Activated CD4-positive, alpha-beta T cell treated with anti-CD3 and anti-CD28 coated beads, Interleukin-2, amount 10 ng/mL, durations not matched to agents 7 days and 5 days (primary cell): ENCODE results near the gene EEF1AKMT3. TPM values are rescaled to one million over a fixed set of nuclear protein-coding genes. Genes with fewer than 3 reads are reported as not detected.
A peak's percentile ranks its signal among the peaks of the same experiment; 100 is the strongest.

Source experiments
- CTCF ChIA-PET: fragments of 350-600 bp; sonication (Branson Sonifier 250); formaldehyde crosslinking; loops from one replicate; lab custom pipeline; 2021; ENCODE audit warnings: antibody characterized with exemption; lab: Charles Lee
- POLR2A ChIA-PET: fragments of 350-600 bp; sonication (Branson Sonifier 250); formaldehyde crosslinking; loops from one replicate; lab custom pipeline; 2021; ENCODE audit warnings: antibody characterized with exemption; lab: Charles Lee
- DNase-seq: peaks from one replicate; pipeline ENCODE4 v3.0.0-alpha.2; 2020
- H3K27ac Mint-ChIP-seq: one replicate; pipeline ENCODE4 v1.8.0; 2021; ENCODE audit warnings: mild to moderate bottlenecking, moderate library complexity, mixed read lengths
- H3K27me3 Mint-ChIP-seq: one replicate; pipeline ENCODE4 v1.8.0; 2021; ENCODE audit warnings: mixed read lengths
- H3K36me3 Mint-ChIP-seq: one replicate; pipeline ENCODE4 v1.8.0; 2021; ENCODE audit warnings: low read depth, mixed read lengths
- H3K4me1 Mint-ChIP-seq: one replicate; pipeline ENCODE4 v1.8.0; 2021; ENCODE audit warnings: mixed read lengths
- H3K4me3 Mint-ChIP-seq: one replicate; pipeline ENCODE4 v1.8.0; 2021; ENCODE audit warnings: mild to moderate bottlenecking, moderate library complexity, mixed read lengths
- H3K9me3 Mint-ChIP-seq: one replicate; pipeline ENCODE4 v1.8.0; 2021; ENCODE audit warnings: mixed read lengths
- total RNA-seq, 2 experiments: library from RNA; stranded (reverse); gene quantifications; one replicate each; pipeline ENCODE4 v1.2.3, GENCODE V29; 2021

Gene EEF1AKMT3
- total RNA-seq, 2 experiments from 2014 or later, result 2.8 to 3.0 TPM

GRCh38 chr12:57775563-57776246 is 3.3 kb downstream of the EEF1AKMT3 start:
- Mint-ChIP-seq H3K36me3 (peaks cover 9% of the 10 kb centered on the region), H3K27ac (no peak overlapping the region), H3K4me1 (peaks cover 31% of the 10 kb centered on the region), H3K27me3 (no peaks in the 10 kb centered on the region), H3K9me3 (no peaks in the 10 kb centered on the region), H3K4me3 (no peak overlapping the region)
- DNase-seq, result no peak
- ChIA-PET POLR2A (no interaction called here), CTCF (interaction anchor here (1.1 to 1.3 kb wide), 3 partner anchors 8 to 19 kb away, joined by 3 to 5 read pairs (median 3); partner anchors contain the start of gene CYP27B1)

- POLR2A ChIA-PET, result no interaction called here
- Mint-ChIP-seq H3K27ac (no peak overlapping the region), H3K36me3 (peaks cover 9% of the 10 kb centered on the region), H3K27me3 (no peaks in the 10 kb centered on the region), H3K4me3 (no peak overlapping the region), H3K9me3 (no peaks in the 10 kb centered on the region), H3K4me1 (peaks cover 33% of the 10 kb centered on the region)
- DNase-seq, result no peak
- CTCF ChIA-PET, result interaction anchor here (1.3 kb wide), 1 partner anchor 9 kb away, joined by 5 read pairs; the partner anchor contains the start of gene CYP27B1
Observed at GRCh38 chr12:57776247-57776587, 3.8 kb downstream of the EEF1AKMT3 start.

- no peak overlapping the region for H3K4me3 Mint-ChIP-seq
- H3K27me3 Mint-ChIP-seq, result no peaks in the 10 kb centered on the region
- H3K27ac Mint-ChIP-seq, result no peak overlapping the region
- DNase-seq, result no peak
- peaks cover 3% of the 10 kb centered on the region for H3K9me3 Mint-ChIP-seq
- CTCF ChIA-PET, result interaction anchor here (0.6 to 1.3 kb wide), 3 partner anchors 10 to 128 kb away, joined by 3 to 5 read pairs (median 4); partner anchors contain the start of gene CYP27B1
- peaks cover 37% of the 10 kb centered on the region for H3K4me1 Mint-ChIP-seq
- POLR2A ChIA-PET, result no interaction called here
- peaks cover 3% of the 10 kb centered on the region for H3K36me3 Mint-ChIP-seq
Observed at GRCh38 chr12:57777367-57777766, 5.0 kb downstream of the EEF1AKMT3 start.

- H3K36me3 Mint-ChIP-seq, result peaks cover 3% of the 10 kb centered on the region
- CTCF ChIA-PET, result interaction anchor here (0.7 to 1.0 kb wide), 3 partner anchors 9 to 128 kb away, joined by 3 to 4 read pairs (median 3); no protein-coding TSS in a partner anchor
- POLR2A ChIA-PET, result no interaction called here
- no peak overlapping the region for H3K4me3 Mint-ChIP-seq
- peaks cover 41% of the 10 kb centered on the region for H3K4me1 Mint-ChIP-seq
- peaks cover 3% of the 10 kb centered on the region for H3K9me3 Mint-ChIP-seq
- no peak overlapping the region for H3K27ac Mint-ChIP-seq
- no peak for DNase-seq
- H3K27me3 Mint-ChIP-seq, result no peaks in the 10 kb centered on the region
Observed at GRCh38 chr12:57777911-57778310, 5.5 kb downstream of the EEF1AKMT3 start.

GRCh38 chr12:57779736-57780135 is 7.3 kb downstream of the EEF1AKMT3 start:
- Mint-ChIP-seq H3K9me3 (peaks cover 3% of the 10 kb centered on the region), H3K27me3 (no peaks in the 10 kb centered on the region), H3K4me3 (no peak overlapping the region), H3K36me3 (peaks cover 5% of the 10 kb centered on the region), H3K4me1 (peaks cover 42% of the 10 kb centered on the region), H3K27ac (peak overlapping the region; percentile 7)
- ChIA-PET POLR2A (no interaction called here), CTCF (interaction anchor here (0.7 to 1.2 kb wide), 3 partner anchors 23 to 126 kb away, joined by 3 read pairs; no protein-coding TSS in a partner anchor)
- no peak for DNase-seq

- H3K36me3 Mint-ChIP-seq, result peaks cover 5% of the 10 kb centered on the region
- no peaks in the 10 kb centered on the region for H3K27me3 Mint-ChIP-seq
- peaks cover 42% of the 10 kb centered on the region for H3K4me1 Mint-ChIP-seq
- no peak for DNase-seq
- H3K27ac Mint-ChIP-seq, result peak overlapping the region; percentile 96
- peaks cover 3% of the 10 kb centered on the region for H3K9me3 Mint-ChIP-seq
- H3K4me3 Mint-ChIP-seq, result no peak overlapping the region
- CTCF ChIA-PET, result interaction anchor here (1.2 to 1.6 kb wide), 4 partner anchors 8 to 125 kb away, joined by 3 to 8 read pairs (median 3); partner anchors contain the start of genes EEF1AKMT3 and METTL1
- POLR2A ChIA-PET, result no interaction called here
Observed at GRCh38 chr12:57780284-57780897, 8.0 kb downstream of the EEF1AKMT3 start.

- no peaks in the 10 kb centered on the region for H3K27me3 Mint-ChIP-seq
- no peak overlapping the region for H3K4me3 Mint-ChIP-seq
- H3K9me3 Mint-ChIP-seq, result peaks cover 3% of the 10 kb centered on the region
- no peak for DNase-seq
- H3K36me3 Mint-ChIP-seq, result peaks cover 5% of the 10 kb centered on the region
- H3K4me1 Mint-ChIP-seq, result peaks cover 42% of the 10 kb centered on the region
- peak overlapping the region; percentile 96 for H3K27ac Mint-ChIP-seq
- ChIA-PET CTCF (interaction anchor here (0.9 to 2.5 kb wide), 6 partner anchors 9 to 124 kb away, joined by 3 to 9 read pairs (median 6); partner anchors contain the start of genes CYP27B1, EEF1AKMT3 and METTL1), POLR2A (no interaction called here)
Observed at GRCh38 chr12:57781244-57781643, 8.8 kb downstream of the EEF1AKMT3 start.

GRCh38 chr12:57781801-57782200 is 9.4 kb downstream of the EEF1AKMT3 start:
- ChIA-PET CTCF (interaction anchor here (0.9 to 2.5 kb wide), 6 partner anchors 10 to 124 kb away, joined by 3 to 9 read pairs (median 6); partner anchors contain the start of genes CYP27B1, EEF1AKMT3 and METTL1), POLR2A (no interaction called here)
- DNase-seq, result no peak
- Mint-ChIP-seq H3K9me3 (peaks cover 3% of the 10 kb centered on the region), H3K4me3 (no peak overlapping the region), H3K4me1 (peaks cover 42% of the 10 kb centered on the region), H3K27ac (peak overlapping the region; percentile 96), H3K36me3 (peaks cover 9% of the 10 kb centered on the region), H3K27me3 (no peaks in the 10 kb centered on the region)

- Mint-ChIP-seq H3K4me1 (peaks cover 42% of the 10 kb centered on the region), H3K27me3 (no peaks in the 10 kb centered on the region), H3K4me3 (peak overlapping the region; percentile 99), H3K27ac (peak overlapping the region; percentile 96), H3K9me3 (peaks cover 3% of the 10 kb centered on the region), H3K36me3 (peaks cover 11% of the 10 kb centered on the region)
- CTCF ChIA-PET, result interaction anchor here (1.0 to 2.5 kb wide), 13 partner anchors 8 to 171 kb away, joined by 3 to 14 read pairs (median 6); partner anchors contain the start of genes AVIL, CYP27B1, EEF1AKMT3 and METTL1
- POLR2A ChIA-PET, result no interaction called here
- no peak for DNase-seq
Observed at GRCh38 chr12:57782243-57782607, 9.8 kb downstream of the EEF1AKMT3 start.

- ChIA-PET CTCF (interaction anchor here (0.6 to 2.5 kb wide), 23 partner anchors 8 to 1144 kb away, joined by 3 to 14 read pairs (median 4); partner anchors contain the start of genes AVIL, CDK4, EEF1AKMT3 and METTL1), POLR2A (no interaction called here)
- peaks cover 42% of the 10 kb centered on the region for H3K4me1 Mint-ChIP-seq
- peak within 1 kb of the TSS; percentile 99 for H3K4me3 Mint-ChIP-seq
- H3K36me3 Mint-ChIP-seq, result peaks cover 16% of the 10 kb centered on the region
- H3K9me3 Mint-ChIP-seq, result peaks cover 3% of the 10 kb centered on the region
- H3K27me3 Mint-ChIP-seq, result no peaks in the 10 kb centered on the region
- peak; percentile 98 for DNase-seq
- H3K27ac Mint-ChIP-seq, result peak within 1 kb of the TSS; percentile 96
Observed at GRCh38 chr12:57782608-57783465, 10.4 kb downstream of the EEF1AKMT3 start, which contains the start of gene TSFM. Gene TSFM (plus strand): TSS chr12:57782787. CDS start chr12:57782802, 15 bp downstream.

- Mint-ChIP-seq H3K27ac (peak overlapping the region; percentile 96), H3K36me3 (peaks cover 17% of the 10 kb centered on the region), H3K4me1 (peaks cover 42% of the 10 kb centered on the region), H3K4me3 (peak overlapping the region; percentile 99), H3K9me3 (peaks cover 3% of the 10 kb centered on the region), H3K27me3 (no peaks in the 10 kb centered on the region)
- ChIA-PET CTCF (interaction anchor here (0.6 to 2.5 kb wide), 19 partner anchors 9 to 1145 kb away, joined by 3 to 14 read pairs (median 4); partner anchors contain the start of genes AVIL, EEF1AKMT3 and METTL1), POLR2A (no interaction called here)
- DNase-seq, result no peak
Observed at GRCh38 chr12:57783466-57783801, 11.0 kb downstream of the EEF1AKMT3 start.

- Mint-ChIP-seq H3K27me3 (no peaks in the 10 kb centered on the region), H3K4me3 (peak overlapping the region; percentile 64), H3K36me3 (peaks cover 19% of the 10 kb centered on the region), H3K27ac (peak overlapping the region; percentile 58), H3K9me3 (peaks cover 3% of the 10 kb centered on the region), H3K4me1 (peaks cover 42% of the 10 kb centered on the region)
- no peak for DNase-seq
- ChIA-PET POLR2A (no interaction called here), CTCF (interaction anchor here (0.6 to 2.3 kb wide), 6 partner anchors 9 to 1145 kb away, joined by 4 to 14 read pairs (median 6); partner anchors contain the start of gene AVIL)
Observed at GRCh38 chr12:57783861-57784260, 11.4 kb downstream of the EEF1AKMT3 start.
